ENCODE results near the gene FAM131A. TPM values are rescaled to one million over a fixed set of nuclear protein-coding genes. Genes with fewer than 3 reads are reported as not detected.
"Not testable (repeated sequence)": the region's sequence is repeated elsewhere in the genome, so short reads cannot be mapped to it uniquely, and the experiment has no call there.

Gene FAM131A
- total RNA-seq, 1 donor from 2014 or later = 13.5 TPM

GRCh38 chr3:184339451-184340135, 2.2 kb downstream of the FAM131A start:
- not testable (repeated sequence) for DNase-seq (ENCODE audit: low spot score)

DNA sequence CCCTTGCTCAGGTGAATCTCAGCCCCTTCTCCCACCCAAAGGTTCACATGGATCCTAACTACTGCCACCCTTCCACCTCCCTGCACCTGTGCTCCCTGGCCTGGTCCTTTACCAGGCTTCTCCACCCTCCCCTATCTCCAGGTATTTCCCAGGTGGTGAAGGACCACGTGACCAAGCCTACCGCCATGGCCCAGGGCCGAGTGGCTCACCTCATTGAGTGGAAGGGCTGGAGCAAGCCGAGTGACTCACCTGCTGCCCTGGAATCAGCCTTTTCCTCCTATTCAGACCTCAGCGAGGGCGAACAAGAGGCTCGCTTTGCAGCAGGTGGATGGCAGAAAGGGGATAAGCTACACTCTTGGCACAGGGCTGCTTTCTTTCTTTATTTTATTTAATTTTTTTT, 4.5 kb downstream of the FAM131A start:
- no peak for DNase-seq (ENCODE audit: low spot score)

DNA sequence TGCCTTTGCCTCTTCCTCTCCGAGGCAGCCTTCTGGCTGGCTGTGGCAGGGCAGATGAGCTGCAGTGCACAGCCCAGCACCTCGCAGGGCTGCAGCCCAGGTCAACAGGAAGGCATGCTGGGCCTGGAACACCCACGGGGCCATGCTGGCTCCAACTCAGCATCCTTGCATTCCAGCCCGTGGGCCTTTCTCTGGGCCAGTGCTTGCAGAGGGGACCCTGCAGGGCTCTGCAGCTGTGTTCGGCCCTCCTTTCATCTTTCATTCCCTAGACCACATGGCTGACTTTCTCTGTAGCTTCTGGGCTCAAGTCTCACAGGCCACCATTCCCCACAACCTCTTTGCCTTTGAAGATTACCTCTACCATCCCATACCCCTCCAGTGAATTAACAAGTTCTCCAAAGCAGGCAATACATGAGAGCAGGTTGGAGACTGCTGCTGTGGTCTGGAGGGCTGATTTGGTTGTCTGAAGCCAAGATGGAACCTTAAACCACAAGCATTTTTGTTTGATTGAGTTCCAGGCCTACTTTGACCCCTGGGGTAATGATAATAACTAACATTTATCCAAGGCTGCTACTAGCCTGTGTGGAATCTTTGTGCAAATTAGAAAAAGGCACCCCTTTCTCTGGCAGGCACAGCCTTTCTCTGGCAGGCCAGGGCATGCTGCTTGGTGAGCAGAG, 5.9 kb downstream of the FAM131A start:
- DNase-seq (ENCODE audit: low spot score) = no peak

DNA sequence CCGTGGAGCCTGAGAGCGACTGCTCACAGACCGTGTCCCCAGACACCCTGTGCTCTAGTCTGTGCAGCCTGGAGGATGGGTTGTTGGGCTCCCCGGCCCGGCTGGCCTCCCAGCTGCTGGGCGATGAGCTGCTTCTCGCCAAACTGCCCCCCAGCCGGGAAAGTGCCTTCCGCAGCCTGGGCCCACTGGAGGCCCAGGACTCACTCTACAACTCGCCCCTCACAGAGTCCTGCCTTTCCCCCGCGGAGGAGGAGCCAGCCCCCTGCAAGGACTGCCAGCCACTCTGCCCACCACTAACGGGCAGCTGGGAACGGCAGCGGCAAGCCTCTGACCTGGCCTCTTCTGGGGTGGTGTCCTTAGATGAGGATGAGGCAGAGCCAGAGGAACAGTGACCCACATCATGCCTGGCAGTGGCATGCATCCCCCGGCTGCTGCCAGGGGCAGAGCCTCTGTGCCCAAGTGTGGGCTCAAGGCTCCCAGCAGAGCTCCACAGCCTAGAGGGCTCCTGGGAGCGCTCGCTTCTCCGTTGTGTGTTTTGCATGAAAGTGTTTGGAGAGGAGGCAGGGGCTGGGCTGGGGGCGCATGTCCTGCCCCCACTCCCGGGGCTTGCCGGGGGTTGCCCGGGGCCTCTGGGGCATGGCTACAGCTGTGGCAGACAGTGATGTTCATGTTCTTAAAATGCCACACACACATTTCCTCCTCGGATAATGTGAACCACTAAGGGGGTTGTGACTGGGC, 7.3 kb downstream of the FAM131A start:
- DNase-seq (ENCODE audit: low spot score) = no peak

GRCh38 chr3:184345317-184346144, 8.1 kb downstream of the FAM131A start:
- DNase-seq (ENCODE audit: low spot score) = peak; percentile 74

DNA sequence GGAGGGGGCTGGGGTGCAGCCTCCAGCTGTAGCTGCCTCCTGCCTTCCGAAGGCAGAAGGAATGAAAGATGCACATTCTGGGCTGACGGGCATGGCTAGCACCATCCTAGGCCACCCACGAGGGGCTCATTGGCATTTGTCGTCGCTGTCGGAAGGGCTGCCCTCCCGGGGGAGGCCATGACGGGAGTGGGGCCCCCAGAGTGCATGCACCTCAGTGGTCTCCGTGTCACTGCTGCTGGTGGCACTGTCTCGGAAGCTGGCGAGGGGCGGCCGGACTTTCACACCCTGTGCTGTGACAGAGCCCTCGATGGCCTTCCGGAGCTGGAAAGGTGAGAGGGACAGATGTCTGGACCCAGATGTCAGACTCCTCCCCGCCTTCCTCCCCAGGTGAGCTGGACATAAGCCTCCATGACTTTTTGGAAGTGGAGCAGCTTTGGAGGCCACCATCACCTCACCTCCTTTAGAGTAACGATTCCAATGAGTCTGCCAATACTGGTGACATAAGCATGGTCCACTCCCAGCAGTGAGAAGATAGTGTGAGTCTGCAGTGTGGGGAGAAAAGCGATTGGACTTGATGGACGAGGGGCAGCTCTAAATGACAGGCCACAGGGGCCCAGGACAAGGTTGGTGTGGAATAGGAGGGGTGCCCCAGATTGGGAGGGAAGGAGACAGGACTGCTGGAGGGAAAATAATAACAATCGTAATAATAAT, 9.2 kb downstream of the FAM131A start:
- no peak for DNase-seq (ENCODE audit: low spot score)

GRCh38 chr3:184347321-184348056, 10.1 kb downstream of the FAM131A start:
- DNase-seq (ENCODE audit: low spot score) = no peak

- DNase-seq (ENCODE audit: low spot score) = no peak
Measured at GRCh38 chr3:184348057-184348382, 10.6 kb downstream of the FAM131A start.

DNA sequence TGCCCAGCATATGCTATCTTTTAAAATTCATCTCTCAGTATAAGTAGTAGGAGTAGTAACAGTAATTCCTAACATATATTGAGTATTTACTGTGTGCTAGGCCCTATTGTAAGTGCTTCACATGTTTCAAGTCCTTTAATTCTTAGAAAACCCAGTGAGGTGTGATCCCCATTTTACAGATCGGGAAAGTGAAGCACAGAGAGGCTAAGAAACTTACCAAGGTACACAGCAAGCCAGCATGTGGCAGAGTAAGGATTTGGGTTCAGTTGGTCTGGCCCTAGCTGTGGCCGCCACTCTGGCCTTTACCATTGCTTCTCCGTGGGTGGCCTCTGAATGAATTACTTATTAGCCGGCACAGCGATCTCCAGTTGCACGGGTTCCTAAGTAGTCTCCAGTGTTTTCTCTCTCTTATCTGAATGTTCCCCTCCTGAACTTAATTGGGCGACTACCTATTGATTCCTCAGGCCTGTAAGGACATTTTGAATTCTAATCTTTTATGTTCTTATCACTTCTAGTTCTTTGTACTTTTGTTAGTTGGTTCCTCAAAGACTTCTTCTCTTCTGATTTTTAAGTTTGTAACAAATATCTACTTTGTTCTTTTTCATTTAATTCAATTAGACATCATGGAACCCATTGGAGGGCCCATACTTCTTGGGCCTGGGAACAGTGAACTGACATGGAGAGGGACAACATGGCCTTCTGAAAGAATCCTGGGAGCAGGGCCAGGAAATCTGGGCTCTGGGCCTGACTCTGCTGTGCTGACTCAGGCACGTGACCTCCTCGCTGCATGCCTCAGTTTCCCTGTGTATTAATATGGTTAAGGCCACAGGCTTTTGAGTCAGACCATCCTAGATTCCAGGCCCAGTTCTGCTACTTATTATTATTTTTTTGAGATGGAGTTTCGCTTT, 12.4 kb downstream of the FAM131A start:
- no peak for DNase-seq (ENCODE audit: low spot score)

DNA sequence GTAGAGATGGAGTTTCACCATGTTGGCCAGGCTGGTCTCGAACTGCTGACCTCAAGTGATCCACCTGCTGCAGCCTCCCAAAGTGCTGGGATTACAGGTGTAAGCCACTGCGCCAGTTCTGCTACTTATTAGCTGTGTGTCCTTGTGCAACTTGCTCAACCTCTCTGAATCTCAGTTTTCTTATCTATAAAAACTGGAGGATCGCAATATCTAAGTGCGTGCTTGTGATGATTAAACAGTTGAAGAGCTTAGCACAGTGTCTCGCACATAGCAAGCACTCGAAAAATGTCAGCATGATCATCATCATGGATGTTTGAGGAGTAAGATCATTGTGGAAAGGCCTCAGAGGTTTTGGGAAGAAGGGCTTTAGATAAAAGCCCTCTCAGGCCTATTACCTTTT, 13.2 kb downstream of the FAM131A start:
- no peak for DNase-seq (ENCODE audit: low spot score)

GRCh38 chr3:184351511-184352148, 14.2 kb downstream of the FAM131A start:
- DNase-seq (ENCODE audit: low spot score) = no peak

GRCh38 chr3:184352149-184352785, 14.9 kb downstream of the FAM131A start:
- DNase-seq (ENCODE audit: low spot score) = no peak

DNA sequence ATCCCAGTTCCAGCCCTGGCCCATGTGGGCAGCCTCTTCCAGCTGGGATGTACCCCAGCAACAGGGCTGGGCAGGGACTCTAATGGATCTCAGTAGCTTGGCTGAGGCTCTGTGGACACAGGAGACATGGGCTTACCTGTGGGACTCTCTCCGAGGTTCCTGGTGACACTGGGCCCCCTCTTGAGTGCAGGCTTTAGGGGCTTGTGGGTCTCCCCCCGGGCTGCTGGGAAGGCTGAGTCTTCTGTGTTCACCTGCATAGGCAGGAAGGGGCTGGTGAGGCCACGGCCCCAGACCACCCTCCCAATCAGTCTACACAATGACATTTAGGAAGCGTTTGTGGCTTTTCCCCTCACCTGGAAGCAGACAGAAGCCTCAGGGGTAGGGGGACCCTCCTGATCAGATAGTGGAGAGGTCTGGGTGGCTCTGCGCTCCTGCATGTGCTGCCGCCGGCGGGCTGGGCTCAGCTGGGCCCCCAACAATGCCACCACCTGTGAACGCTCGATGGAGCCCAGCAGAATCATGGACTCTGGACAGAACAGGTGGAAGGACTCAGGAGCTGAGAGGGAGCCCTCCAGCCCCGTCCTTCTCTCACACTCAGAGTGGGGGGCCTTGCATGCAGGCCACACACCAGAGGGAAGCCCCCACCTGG, 15.6 kb downstream of the FAM131A start:
- no peak for DNase-seq (ENCODE audit: low spot score)

- DNase-seq (ENCODE audit: low spot score) = no peak
Measured at GRCh38 chr3:184353546-184353941, 16.1 kb downstream of the FAM131A start.

DNA sequence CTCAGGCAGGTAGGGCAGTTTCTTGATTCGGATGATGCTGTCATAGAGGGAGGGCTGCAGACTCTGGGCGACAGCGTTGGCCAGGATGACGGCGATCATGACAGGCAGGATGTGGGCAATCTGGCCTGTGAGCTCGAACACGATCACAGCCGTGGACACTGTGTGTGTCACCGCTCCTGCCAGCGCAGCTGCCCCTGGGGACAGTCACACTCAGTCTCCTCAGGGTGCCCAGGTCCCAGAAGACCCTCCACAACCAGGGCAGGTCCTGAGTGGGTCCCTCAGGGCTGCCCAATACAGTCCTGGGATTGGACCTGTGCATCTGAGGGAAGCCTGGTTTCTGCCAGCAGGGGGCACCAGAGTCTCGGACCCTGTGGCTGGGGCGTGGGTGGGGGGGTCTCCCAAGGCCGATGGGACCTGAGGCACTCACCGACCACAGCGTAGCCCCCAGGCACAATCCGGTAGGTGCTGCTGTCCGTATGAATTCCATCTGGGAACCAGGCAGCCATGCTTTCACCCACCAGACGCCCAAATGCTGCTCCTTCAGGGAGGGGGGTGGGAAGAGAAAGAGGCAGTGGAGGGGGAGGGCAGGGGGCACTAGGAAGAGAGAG, 16.8 kb downstream of the FAM131A start:
- no peak for DNase-seq (ENCODE audit: low spot score)

- no peak for DNase-seq (ENCODE audit: low spot score)
Measured at GRCh38 chr3:184354754-184355153, 17.4 kb downstream of the FAM131A start.

GRCh38 chr3:184355261-184356040, 18.1 kb downstream of the FAM131A start:
- DNase-seq (ENCODE audit: low spot score) = no peak

Data from ureter (tissue), 1 donor.